ENCODE results near the gene RHOBTB1. TPM values are rescaled to one million over a fixed set of nuclear protein-coding genes. Genes with fewer than 3 reads are reported as not detected.

The RHOBTB1 gene
- total RNA-seq, 6 donors from 2014 or later, result 10.4 to 28.3 (median 13.7) TPM

DNA sequence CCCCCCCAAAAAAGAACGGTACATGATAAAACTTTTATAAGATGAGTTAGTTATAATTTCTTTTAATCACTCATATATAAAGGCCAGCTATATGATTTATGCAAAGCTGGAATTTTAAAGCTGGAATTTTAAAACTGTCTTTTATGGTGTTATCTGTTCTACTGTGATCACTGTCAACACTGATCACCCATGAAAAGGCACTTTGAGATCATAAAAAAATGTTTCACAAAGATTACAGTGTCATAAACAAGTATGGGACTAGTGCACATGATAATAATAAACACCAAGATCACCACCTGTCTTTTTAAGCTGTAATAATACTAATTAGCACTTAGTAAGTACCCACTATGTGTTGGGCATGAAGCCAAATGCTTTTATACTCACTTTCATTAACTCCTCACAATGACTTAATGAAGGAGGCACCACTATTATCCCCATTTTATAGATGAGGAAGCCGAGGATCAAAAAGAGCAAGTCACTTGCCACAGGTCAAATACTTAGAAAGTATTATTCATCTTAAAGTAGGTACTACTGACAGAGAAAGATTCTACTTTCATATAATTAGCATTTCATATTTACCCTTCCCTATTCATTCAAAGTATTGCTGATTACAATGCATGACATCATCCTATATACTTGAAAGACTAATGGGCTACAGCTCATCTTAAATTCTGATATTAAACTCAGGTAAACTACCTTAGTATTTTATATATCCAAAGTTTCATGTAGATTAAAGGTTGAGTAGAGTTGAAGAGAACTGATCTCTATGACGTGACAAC is 8.3 kb upstream of the RHOBTB1 start:
- no peak for DNase-seq

GRCh38 chr10:60951272-60951724 is 7.3 kb upstream of the RHOBTB1 start:
- H3K27me3 ChIP-seq, result no peaks in the 10 kb centered on the region
- no peak overlapping the region for H3K27ac ChIP-seq
- ATAC-seq (ENCODE audit: low FRiP score in 2 of 2) (no peak), DNase-seq (no peak)
- TF ChIP-seq EP300 (IDR thresholded peaks at IDR 0.05), result no peak
- H3K36me3 ChIP-seq, result no peaks in the 10 kb centered on the region
- no peaks in the 10 kb centered on the region for H3K4me1 ChIP-seq
- 71 to 84% methylated on average over 5 of the region's 5 CpGs for WGBS, 2 donors
- no peaks in the 10 kb centered on the region for H3K9me3 ChIP-seq
- no peak overlapping the region for H3K4me3 ChIP-seq

More for the DNA sequence above, 8.3 kb upstream of the RHOBTB1 start:
- Histone ChIP-seq H3K4me1 (no peaks in the 10 kb centered on the region), H3K27ac (no peak overlapping the region), H3K36me3 (no peaks in the 10 kb centered on the region), H3K9me3 (no peaks in the 10 kb centered on the region), H3K4me3 (no peak overlapping the region), H3K27me3 (no peaks in the 10 kb centered on the region)
- ATAC-seq (ENCODE audit: low FRiP score in 2 of 2), result no peak
- WGBS, 2 donors, result 88% methylated on average over 3 of the region's 3 CpGs
- TF ChIP-seq, protein P1, sequence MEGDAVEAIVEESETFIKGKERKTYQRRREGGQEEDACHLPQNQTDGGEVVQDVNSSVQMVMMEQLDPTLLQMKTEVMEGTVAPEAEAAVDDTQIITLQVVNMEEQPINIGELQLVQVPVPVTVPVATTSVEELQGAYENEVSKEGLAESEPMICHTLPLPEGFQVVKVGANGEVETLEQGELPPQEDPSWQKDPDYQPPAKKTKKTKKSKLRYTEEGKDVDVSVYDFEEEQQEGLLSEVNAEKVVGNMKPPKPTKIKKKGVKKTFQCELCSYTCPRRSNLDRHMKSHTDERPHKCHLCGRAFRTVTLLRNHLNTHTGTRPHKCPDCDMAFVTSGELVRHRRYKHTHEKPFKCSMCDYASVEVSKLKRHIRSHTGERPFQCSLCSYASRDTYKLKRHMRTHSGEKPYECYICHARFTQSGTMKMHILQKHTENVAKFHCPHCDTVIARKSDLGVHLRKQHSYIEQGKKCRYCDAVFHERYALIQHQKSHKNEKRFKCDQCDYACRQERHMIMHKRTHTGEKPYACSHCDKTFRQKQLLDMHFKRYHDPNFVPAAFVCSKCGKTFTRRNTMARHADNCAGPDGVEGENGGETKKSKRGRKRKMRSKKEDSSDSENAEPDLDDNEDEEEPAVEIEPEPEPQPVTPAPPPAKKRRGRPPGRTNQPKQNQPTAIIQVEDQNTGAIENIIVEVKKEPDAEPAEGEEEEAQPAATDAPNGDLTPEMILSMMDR (IDR thresholded peaks at IDR 0.05), result no peak
- TF ChIP-seq POLR2AphosphoS5 (IDR thresholded peaks at IDR 0.05), result no peak
- TF ChIP-seq POLR2A (IDR thresholded peaks at IDR 0.05), result no peak
- TF ChIP-seq EP300 (IDR thresholded peaks at IDR 0.05), result no peak

- DNase-seq (no peak), ATAC-seq (ENCODE audit: low FRiP score in 2 of 2) (no peak)
- Histone ChIP-seq H3K4me1 (no peaks in the 10 kb centered on the region), H3K27ac (no peak overlapping the region), H3K36me3 (no peaks in the 10 kb centered on the region), H3K27me3 (no peaks in the 10 kb centered on the region), H3K4me3 (no peak overlapping the region), H3K9me3 (no peaks in the 10 kb centered on the region)
- 64 to 69% methylated on average over 3 of the region's 3 CpGs for WGBS, 2 donors
- TF ChIP-seq, protein P1 (IDR thresholded peaks at IDR 0.05), result no peak
- TF ChIP-seq POLR2A (IDR thresholded peaks at IDR 0.05), result no peak
- no peak for TF ChIP-seq EP300 (IDR thresholded peaks at IDR 0.05)
- no peak for TF ChIP-seq POLR2AphosphoS5 (IDR thresholded peaks at IDR 0.05)
These were observed 6.3 kb upstream of the RHOBTB1 start for GRCh38 chr10:60950300-60950699.

DNA sequence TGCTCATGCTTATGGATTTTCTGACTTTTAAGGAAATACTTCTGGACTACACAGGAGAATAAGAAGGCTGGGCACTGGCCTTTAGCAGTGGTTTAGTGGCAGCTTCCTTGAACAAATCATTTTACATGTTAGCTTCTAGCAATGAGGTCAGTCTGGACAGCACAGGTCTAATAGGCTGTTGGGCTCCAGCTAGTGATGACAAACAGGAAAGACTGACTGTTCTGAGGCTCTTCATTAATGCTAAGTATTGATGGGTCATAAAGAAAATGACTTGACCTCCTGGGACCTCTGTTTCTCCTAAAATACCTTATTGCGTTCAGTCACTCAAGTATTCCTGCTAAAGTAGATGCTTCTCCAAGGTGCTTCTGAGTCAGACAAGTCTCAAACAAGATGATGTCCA is 4.9 kb upstream of the RHOBTB1 start:
- WGBS, 2 donors, result 95 to 100% methylated on average over 1 of the region's 1 CpG
- no peak for DNase-seq

GRCh38 chr10:60944910-60945297 is 919 bp upstream of the RHOBTB1 start:
- TF ChIP-seq EP300 (IDR thresholded peaks at IDR 0.05), result no peak
- Histone ChIP-seq H3K9me3 (no peaks in the 10 kb centered on the region), H3K27me3 (peaks cover 0 to 7% (median 0%) of the 10 kb centered on the region in 4 donors), H3K4me1 (peaks cover 13 to 29% (median 21%) of the 10 kb centered on the region in 4 donors), H3K36me3 (no peaks in the 10 kb centered on the region), H3K4me3 (peak overlapping the region in 3 of 4 donors; percentile 65 to 89 (median 72)), H3K27ac (peak overlapping the region; percentile 96 to 98 (median 96))
- 41 to 48% methylated on average over 4 of the region's 4 CpGs for WGBS, 2 donors
- no peak for DNase-seq
- ATAC-seq (ENCODE audit: low FRiP score in 2 of 2), result no peak

More for the DNA sequence above, 4.9 kb upstream of the RHOBTB1 start:
- no peak overlapping the region for H3K4me3 ChIP-seq
- H3K27ac ChIP-seq, result no peak overlapping the region
- no peak for ATAC-seq (ENCODE audit: low FRiP score in 2 of 2)
- peaks cover 0 to 4% (median 0%) of the 10 kb centered on the region in 4 donors for H3K27me3 ChIP-seq
- H3K4me1 ChIP-seq, result peaks cover 4 to 9% (median 7%) of the 10 kb centered on the region in 4 donors
- H3K9me3 ChIP-seq, result no peaks in the 10 kb centered on the region
- no peaks in the 10 kb centered on the region for H3K36me3 ChIP-seq
- TF ChIP-seq EP300 (IDR thresholded peaks at IDR 0.05) (no peak), POLR2A (IDR thresholded peaks at IDR 0.05) (no peak), POLR2AphosphoS5 (IDR thresholded peaks at IDR 0.05) (no peak)
- TF ChIP-seq, protein P1 (IDR thresholded peaks at IDR 0.05), result no peak

Data from upper lobe of left lung (tissue), 6 donors.